Kidney (tissue), 14 donors: Measurements from ENCODE around the gene DNAH6. TPM values are rescaled to one million over a fixed set of nuclear protein-coding genes. Genes with fewer than 3 reads are reported as not detected.
A peak's percentile ranks its signal among the peaks of the same experiment; 100 is the strongest.

ENCODE experiments used
- DNase-seq, 5 donors: peaks; one replicate each; pipeline ENCODE4 v3.0.0-alpha.2; 2013 to 2020
- FAIRE-seq: peaks from 2 replicates; lab custom pipeline; 2012; peaks lifted over from hg19 to GRCh38; lab: Jason Lieb, UNC
- H3K27ac ChIP-seq, 2 donors: one replicate each; pipeline ENCODE4 v1.7.0; 2013; ENCODE audit warnings: low read depth in 2 of 2, low read length in 2 of 2, inconsistent platforms in 1 of 2
- H3K27me3 ChIP-seq: one replicate; pipeline ENCODE4 v1.7.1; 2013; ENCODE audit warnings: low read length, inconsistent platforms; ENCODE audit not compliant: control insufficient read depth, insufficient read depth
- H3K36me3 ChIP-seq, 3 donors: one replicate each; pipeline versions ENCODE4 v1.7.0 to v1.7.1; 2013; ENCODE audit warnings: low read length in 3 of 3, control low read depth in 1 of 3, inconsistent platforms in 1 of 3; ENCODE audit not compliant: insufficient read depth in 3 of 3, control insufficient read depth in 2 of 3
- H3K4me1 ChIP-seq, 3 donors: one replicate each; pipeline versions ENCODE4 v1.7.0 to v1.7.1; 2013; ENCODE audit warnings: low read length in 3 of 3, inconsistent platforms in 1 of 3, low read depth in 1 of 3; ENCODE audit not compliant: control insufficient read depth in 2 of 3, insufficient read depth in 2 of 3
- H3K4me3 ChIP-seq, 3 donors: one replicate each; pipeline versions ENCODE4 v1.7.0 to v1.8.1; 2013; ENCODE audit warnings: low read length in 3 of 3, control low read depth in 1 of 3, inconsistent platforms in 1 of 3
- H3K9ac ChIP-seq, 3 donors: one replicate each; pipeline versions ENCODE4 v1.7.0 to v1.7.1; 2013; ENCODE audit warnings: low read length in 3 of 3, control low read depth in 1 of 3, inconsistent platforms in 1 of 3
- H3K9me3 ChIP-seq, 3 donors: one replicate each; pipeline versions ENCODE4 v1.7.0 to v1.7.1; 2013; ENCODE audit warnings: low read length in 3 of 3, control low read depth in 1 of 3, inconsistent platforms in 1 of 3; ENCODE audit not compliant: control insufficient read depth in 2 of 3, insufficient read depth in 1 of 3
- CTCF ChIP-seq: IDR thresholded peaks from 3 replicates; pipeline ENCODE4 v1.5.1; 2012; ENCODE audit warnings: mild to moderate bottlenecking, moderate library complexity, borderline replicate concordance; ENCODE audit not compliant: insufficient read depth; ENCODE audit errors: extremely low read depth
- intact Hi-C: fragments of 100-400 bp; cut with DNase I; formaldehyde crosslinking; loops from one replicate; pipeline ENCODE4 v1.11.1; 2022
- polyA plus RNA-seq: library from polyadenylated mRNA; stranded (reverse); fragments of 350-450 nt; fragmentation: Illumina TruSeq; extraction: RNeasy Lipid Tissue Mini Kit (QIAGEN cat#74804); gene quantifications from one replicate; pipeline ENCODE4 v1.2.3, GENCODE V29; 2014; ENCODE audit warnings: low read depth, low replicate concordance; ENCODE audit not compliant: insufficient read depth
- total RNA-seq: library from RNA; stranded (reverse); fragmentation: NEBNext Ultra II Directional; extraction: Animal tissue kit (Norgen Biotek cat#: 25700); gene quantifications from one replicate; pipeline ENCODE4 v1.2.1, GENCODE V29; 2021
- donor health status: control.
- donor health status: control.
- donor health status: control.
- donor health status: control.
- donor health status: control.
- donor health status: DM: yes; HTN: yes; CAD: no.
- donor health status: Normal renal cell carcinoma (clear cell type).

DNAH6 gene
- total and polyA plus RNA-seq, 2 donors from 2014 or later = 0.34 to 4.6 TPM

- H3K9me3 ChIP-seq = peaks cover 0 to 3% (median 0%) of the 10 kb centered on the region in 3 donors
- H3K27ac ChIP-seq = no peak overlapping the region
- intact Hi-C loops = no loop called here
- no peaks in the 10 kb centered on the region for H3K36me3 ChIP-seq
- TF ChIP-seq CTCF = no peak
- no peak overlapping the region for H3K9ac ChIP-seq
- no peaks in the 10 kb centered on the region for H3K27me3 ChIP-seq
- DNase-seq (no peak), FAIRE-seq (no peak)
- H3K4me1 ChIP-seq = no peaks in the 10 kb centered on the region
- no peak overlapping the region for H3K4me3 ChIP-seq
Measured at GRCh38 chr2:84556190-84556589, 39.9 kb downstream of the DNAH6 start.

GRCh38 chr2:84559838-84560237 lies 43.5 kb downstream of the DNAH6 start:
- DNase-seq (no peak), FAIRE-seq (peak; percentile 30)
- Histone ChIP-seq H3K27ac (no peak overlapping the region), H3K36me3 (no peaks in the 10 kb centered on the region), H3K4me3 (no peak overlapping the region), H3K9me3 (peaks cover 0 to 3% (median 0%) of the 10 kb centered on the region in 3 donors), H3K27me3 (no peaks in the 10 kb centered on the region), H3K9ac (no peak overlapping the region), H3K4me1 (no peaks in the 10 kb centered on the region)
- TF ChIP-seq CTCF = no peak
- intact Hi-C loops = no loop called here

- DNase-seq (no peak), FAIRE-seq (no peak)
- TF ChIP-seq CTCF = no peak
- H3K4me1 ChIP-seq = no peaks in the 10 kb centered on the region
- H3K4me3 ChIP-seq = no peak overlapping the region
- intact Hi-C loops = no loop called here
- no peak overlapping the region for H3K9ac ChIP-seq
- no peaks in the 10 kb centered on the region for H3K9me3 ChIP-seq
- no peaks in the 10 kb centered on the region for H3K36me3 ChIP-seq
- no peak overlapping the region for H3K27ac ChIP-seq
- H3K27me3 ChIP-seq = no peaks in the 10 kb centered on the region
Measured at GRCh38 chr2:84579661-84580060, 63.4 kb downstream of the DNAH6 start.

GRCh38 chr2:84603911-84604310 lies 87.6 kb downstream of the DNAH6 start:
- intact Hi-C loops = no loop called here
- Histone ChIP-seq H3K27ac (no peak overlapping the region), H3K9me3 (peaks cover 0 to 6% (median 0%) of the 10 kb centered on the region in 3 donors), H3K4me1 (no peaks in the 10 kb centered on the region), H3K27me3 (no peaks in the 10 kb centered on the region), H3K4me3 (no peak overlapping the region), H3K9ac (no peak overlapping the region), H3K36me3 (no peaks in the 10 kb centered on the region)
- DNase-seq = no peak
- TF ChIP-seq CTCF = no peak
- no peak for FAIRE-seq
